ENCODE results near the gene APOL1. TPM values are rescaled to one million over a fixed set of nuclear protein-coding genes. Genes with fewer than 3 reads are reported as not detected.

The APOL1 gene
- total RNA-seq, 1 donor from 2014 or later = not detected

DNA sequence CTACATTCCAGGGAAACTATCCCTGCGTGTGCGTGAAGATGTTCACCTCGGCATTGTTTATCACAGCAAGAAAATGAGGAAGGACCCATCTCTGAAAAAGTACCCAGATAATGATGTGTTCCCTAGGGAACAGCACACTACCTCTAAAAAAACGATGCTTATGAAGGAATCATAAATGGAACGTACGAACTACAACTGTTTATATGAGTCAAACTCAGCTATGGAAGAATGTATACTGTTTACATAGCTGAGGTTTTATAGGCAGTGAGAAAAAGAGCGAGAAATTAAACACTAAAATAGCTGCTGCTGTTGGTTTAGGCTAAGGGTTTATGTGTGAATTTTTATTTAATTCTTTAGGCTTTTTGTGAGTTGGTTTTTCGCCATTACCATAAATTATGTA, 48.9 kb downstream of the APOL1 start:
- H3K9me3 Mint-ChIP-seq = no peaks in the 10 kb centered on the region
- no peaks in the 10 kb centered on the region for H3K36me3 ChIP-seq
- H3K4me1 ChIP-seq = no peaks in the 10 kb centered on the region
- H3K4me3 ChIP-seq = no peak overlapping the region
- H4K20me1 ChIP-seq (ENCODE audit: low read depth) = no peaks in the 10 kb centered on the region
- no peak overlapping the region for H3K27ac ChIP-seq
- peaks cover 10% of the 10 kb centered on the region for H3F3A ChIP-seq (ENCODE audit: low read depth)
- no peak overlapping the region for H3K9ac ChIP-seq
- no peaks in the 10 kb centered on the region for H3K79me2 ChIP-seq (ENCODE audit: low read depth)
- no peak for DNase-seq (ENCODE audit: low spot score)
- H3K4me1 Mint-ChIP-seq = no peaks in the 10 kb centered on the region
- H3K36me3 Mint-ChIP-seq = peaks cover 24% of the 10 kb centered on the region
- no peak overlapping the region for H3K4me3 Mint-ChIP-seq
- no peak overlapping the region for H2AFZ ChIP-seq (replicated peaks)
- H3K27me3 Mint-ChIP-seq (ENCODE audit: insufficient read depth, low read depth) = peaks cover 2% of the 10 kb centered on the region
- TF ChIP-seq, protein P1, sequence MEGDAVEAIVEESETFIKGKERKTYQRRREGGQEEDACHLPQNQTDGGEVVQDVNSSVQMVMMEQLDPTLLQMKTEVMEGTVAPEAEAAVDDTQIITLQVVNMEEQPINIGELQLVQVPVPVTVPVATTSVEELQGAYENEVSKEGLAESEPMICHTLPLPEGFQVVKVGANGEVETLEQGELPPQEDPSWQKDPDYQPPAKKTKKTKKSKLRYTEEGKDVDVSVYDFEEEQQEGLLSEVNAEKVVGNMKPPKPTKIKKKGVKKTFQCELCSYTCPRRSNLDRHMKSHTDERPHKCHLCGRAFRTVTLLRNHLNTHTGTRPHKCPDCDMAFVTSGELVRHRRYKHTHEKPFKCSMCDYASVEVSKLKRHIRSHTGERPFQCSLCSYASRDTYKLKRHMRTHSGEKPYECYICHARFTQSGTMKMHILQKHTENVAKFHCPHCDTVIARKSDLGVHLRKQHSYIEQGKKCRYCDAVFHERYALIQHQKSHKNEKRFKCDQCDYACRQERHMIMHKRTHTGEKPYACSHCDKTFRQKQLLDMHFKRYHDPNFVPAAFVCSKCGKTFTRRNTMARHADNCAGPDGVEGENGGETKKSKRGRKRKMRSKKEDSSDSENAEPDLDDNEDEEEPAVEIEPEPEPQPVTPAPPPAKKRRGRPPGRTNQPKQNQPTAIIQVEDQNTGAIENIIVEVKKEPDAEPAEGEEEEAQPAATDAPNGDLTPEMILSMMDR (IDR thresholded peaks at IDR 0.05) = no peak
- TF ChIP-seq EZH2 (IDR thresholded peaks at IDR 0.05) = no peak
- TF ChIP-seq EZH2phosphoT487 (IDR thresholded peaks at IDR 0.05) = no peak
- H3K4me2 ChIP-seq = no peak overlapping the region
- no peak overlapping the region for H3K27ac Mint-ChIP-seq
- no peaks in the 10 kb centered on the region for H3K9me3 ChIP-seq (ENCODE audit: low read depth)
- no peaks in the 10 kb centered on the region for H3K27me3 ChIP-seq

DNA sequence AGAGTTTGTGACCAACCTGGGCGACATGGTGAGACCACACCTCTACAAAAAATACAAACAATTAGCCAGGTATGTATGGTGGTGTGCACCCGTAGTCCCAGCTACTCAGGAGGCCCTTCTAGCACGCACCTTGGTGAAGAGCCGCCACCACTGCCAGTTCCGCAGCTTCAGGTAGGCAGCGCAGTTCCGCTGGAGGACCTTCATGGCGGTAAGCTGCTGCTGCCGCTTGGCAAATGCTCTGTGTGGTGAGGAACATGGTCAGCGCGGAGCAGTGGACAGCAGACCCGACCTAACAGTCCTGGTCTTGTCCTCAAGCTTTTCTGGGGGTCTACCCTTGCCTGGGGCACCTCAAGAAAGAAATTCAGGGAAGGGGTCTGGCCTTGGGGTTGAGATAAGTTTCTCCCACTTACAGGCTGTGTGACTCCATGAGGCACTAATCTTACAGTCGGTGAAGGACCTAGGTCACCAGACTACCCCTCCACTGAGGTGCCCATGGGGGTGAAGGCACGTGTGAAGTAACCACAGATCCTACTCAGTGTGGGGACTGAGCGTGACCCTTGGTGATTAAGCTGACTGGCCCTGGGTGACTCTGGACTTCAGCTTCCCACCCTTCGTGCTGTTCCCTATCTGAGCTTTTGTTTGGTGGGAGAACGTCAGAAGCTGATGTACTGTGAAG, 49.6 kb downstream of the APOL1 start:
- peaks cover 20% of the 10 kb centered on the region for H3K36me3 Mint-ChIP-seq
- Histone ChIP-seq H2AFZ (replicated peaks) (no peak overlapping the region), H3K79me2 (ENCODE audit: low read depth) (no peaks in the 10 kb centered on the region), H3K4me2 (no peak overlapping the region), H3K27me3 (no peaks in the 10 kb centered on the region), H3K27ac (no peak overlapping the region), H4K20me1 (ENCODE audit: low read depth) (no peaks in the 10 kb centered on the region), H3F3A (ENCODE audit: low read depth) (peaks cover 10% of the 10 kb centered on the region), H3K9ac (no peak overlapping the region), H3K9me3 (ENCODE audit: low read depth) (no peaks in the 10 kb centered on the region), H3K36me3 (no peaks in the 10 kb centered on the region), H3K4me1 (no peaks in the 10 kb centered on the region), H3K4me3 (no peak overlapping the region)
- TF ChIP-seq EZH2 (IDR thresholded peaks at IDR 0.05) (no peak), EZH2phosphoT487 (IDR thresholded peaks at IDR 0.05) (no peak)
- TF ChIP-seq, protein P1 (IDR thresholded peaks at IDR 0.05) = no peak
- no peaks in the 10 kb centered on the region for H3K4me1 Mint-ChIP-seq
- no peaks in the 10 kb centered on the region for H3K9me3 Mint-ChIP-seq
- DNase-seq (ENCODE audit: low spot score) = no peak
- H3K4me3 Mint-ChIP-seq = no peak overlapping the region
- no peak overlapping the region for H3K27ac Mint-ChIP-seq
- H3K27me3 Mint-ChIP-seq (ENCODE audit: insufficient read depth, low read depth) = peaks cover 2% of the 10 kb centered on the region

DNA sequence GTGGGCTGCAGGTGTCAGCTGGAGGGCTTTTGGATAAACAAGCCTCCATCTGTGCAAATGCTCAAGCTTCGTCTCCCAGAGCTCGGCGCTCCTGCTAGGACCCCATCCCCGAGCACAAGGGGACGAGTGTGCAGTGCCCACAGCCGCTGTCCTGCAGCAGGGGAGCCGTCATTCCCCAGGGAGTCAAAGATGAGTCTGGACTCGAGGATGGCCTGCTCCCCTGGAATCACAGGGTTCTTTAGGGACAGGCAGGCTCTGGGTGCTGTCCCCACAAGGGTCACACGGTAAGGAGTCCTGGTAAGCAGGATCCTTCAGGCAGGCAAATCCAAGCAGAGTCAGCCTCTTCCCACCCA, 50.2 kb downstream of the APOL1 start:
- peaks cover 2% of the 10 kb centered on the region for H3K27me3 Mint-ChIP-seq (ENCODE audit: insufficient read depth, low read depth)
- TF ChIP-seq EZH2phosphoT487 (IDR thresholded peaks at IDR 0.05) (no peak), EZH2 (IDR thresholded peaks at IDR 0.05) (no peak)
- TF ChIP-seq, protein P1 (IDR thresholded peaks at IDR 0.05) = no peak
- H3K9ac ChIP-seq = no peak overlapping the region

More for the DNA sequence above, 50.2 kb downstream of the APOL1 start:
- Mint-ChIP-seq H3K9me3 (no peaks in the 10 kb centered on the region), H3K36me3 (peaks cover 20% of the 10 kb centered on the region), H3K4me3 (no peak overlapping the region), H3K4me1 (no peaks in the 10 kb centered on the region), H3K27ac (no peak overlapping the region)
- Histone ChIP-seq H4K20me1 (ENCODE audit: low read depth) (no peaks in the 10 kb centered on the region), H2AFZ (replicated peaks) (no peak overlapping the region), H3K27me3 (no peaks in the 10 kb centered on the region), H3K27ac (no peak overlapping the region), H3K36me3 (no peaks in the 10 kb centered on the region), H3K4me1 (no peaks in the 10 kb centered on the region), H3K9me3 (ENCODE audit: low read depth) (no peaks in the 10 kb centered on the region), H3K4me3 (no peak overlapping the region), H3K4me2 (no peak overlapping the region), H3K79me2 (ENCODE audit: low read depth) (no peaks in the 10 kb centered on the region), H3F3A (ENCODE audit: low read depth) (peaks cover 10% of the 10 kb centered on the region)
- DNase-seq (ENCODE audit: low spot score) = no peak

Measured in neural progenitor cell (in vitro differentiated cells).